GM18499 (cell line): ENCODE results near the gene GIPC3.
"Not testable (repeated sequence)": the region's sequence is repeated elsewhere in the genome, so short reads cannot be mapped to it uniquely, and the experiment has no call there.

Experiments used
- ATAC-seq: cut with Tn5 transposase; IDR thresholded peaks from one replicate; pipeline ENCODE4 v1.9.1; 2021; ENCODE audit warnings: moderate number of reproducible peaks; ENCODE audit not compliant: insufficient read depth, unreplicated experiment

GIPC3 gene

DNA sequence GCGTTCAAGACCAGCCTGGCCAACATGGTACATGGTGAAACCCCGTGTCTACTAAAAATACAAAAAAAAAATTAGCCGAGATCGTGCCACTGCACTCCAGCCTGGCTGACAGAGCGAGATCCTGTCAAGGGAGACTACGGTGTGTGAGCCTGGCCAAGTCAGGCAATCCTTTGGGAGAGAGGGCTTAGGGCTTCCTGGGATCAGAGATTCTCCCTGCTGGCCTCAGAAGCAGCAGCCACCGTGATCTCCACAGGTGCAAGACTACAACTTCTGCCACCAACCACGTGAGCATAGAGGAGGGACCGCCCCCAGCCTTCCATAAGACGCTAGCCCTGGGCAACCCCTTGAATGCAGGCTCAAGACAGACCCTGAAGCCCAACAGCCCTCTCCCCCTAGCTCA is 35.5 kb upstream of the GIPC3 start:
- ATAC-seq: no peak

DNA sequence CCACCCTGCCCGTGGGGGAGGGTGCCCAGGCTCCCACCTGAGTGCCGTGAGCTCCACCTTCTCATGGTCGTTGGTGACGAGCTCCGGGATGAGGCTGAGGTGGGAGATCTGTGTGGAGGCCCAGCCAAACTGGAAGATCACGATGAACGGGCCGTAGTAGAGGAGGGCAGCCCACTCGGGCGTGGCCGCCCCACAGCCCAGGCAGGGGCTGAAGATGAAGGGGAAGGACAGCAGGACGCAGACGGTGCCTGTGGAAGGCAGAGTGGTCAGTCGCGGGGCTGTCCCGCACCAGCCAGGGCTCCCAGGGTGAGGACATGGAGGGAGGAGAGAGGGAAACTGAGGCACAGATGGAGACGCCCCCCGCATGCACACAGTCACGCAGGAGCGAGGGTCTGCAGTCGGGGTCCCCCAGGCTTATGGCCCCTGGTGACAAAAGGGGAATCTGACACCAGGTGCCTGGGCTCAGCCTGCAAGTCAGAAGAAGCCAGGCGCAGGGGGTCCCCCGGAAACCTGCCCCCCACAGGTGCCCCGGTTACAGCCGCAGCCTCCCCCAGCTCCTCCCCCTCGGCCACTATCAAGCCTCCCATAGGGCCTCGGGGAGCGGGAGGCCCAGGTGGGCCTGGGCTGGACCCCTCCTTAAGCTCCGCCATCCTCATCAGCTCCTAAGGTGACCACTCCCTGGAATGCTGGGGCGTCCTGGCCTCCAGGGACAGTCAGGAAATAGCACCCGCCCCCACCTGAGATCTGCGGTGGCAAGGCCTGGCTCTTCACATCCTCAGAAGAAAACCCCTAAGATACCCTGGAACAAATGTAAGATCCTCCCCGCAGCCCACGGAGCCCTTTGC is 34.1 kb upstream of the GIPC3 start:
- no peak for ATAC-seq

DNA sequence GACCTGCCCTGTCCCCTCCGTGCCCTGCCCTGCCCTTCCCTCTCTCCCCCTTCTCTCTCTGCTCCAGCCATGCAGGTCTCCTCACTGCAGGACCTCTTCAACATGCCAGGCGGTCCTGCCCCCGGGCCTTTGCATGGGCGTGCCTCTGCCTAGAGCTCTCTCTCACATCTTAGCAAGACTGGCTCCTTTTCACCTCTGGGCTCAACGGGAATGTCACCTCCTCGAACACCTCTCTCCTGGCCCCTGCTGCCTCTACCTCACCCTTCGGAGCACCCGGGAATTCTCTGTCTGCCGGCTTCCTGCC is 33.5 kb upstream of the GIPC3 start:
- ATAC-seq: no peak

DNA sequence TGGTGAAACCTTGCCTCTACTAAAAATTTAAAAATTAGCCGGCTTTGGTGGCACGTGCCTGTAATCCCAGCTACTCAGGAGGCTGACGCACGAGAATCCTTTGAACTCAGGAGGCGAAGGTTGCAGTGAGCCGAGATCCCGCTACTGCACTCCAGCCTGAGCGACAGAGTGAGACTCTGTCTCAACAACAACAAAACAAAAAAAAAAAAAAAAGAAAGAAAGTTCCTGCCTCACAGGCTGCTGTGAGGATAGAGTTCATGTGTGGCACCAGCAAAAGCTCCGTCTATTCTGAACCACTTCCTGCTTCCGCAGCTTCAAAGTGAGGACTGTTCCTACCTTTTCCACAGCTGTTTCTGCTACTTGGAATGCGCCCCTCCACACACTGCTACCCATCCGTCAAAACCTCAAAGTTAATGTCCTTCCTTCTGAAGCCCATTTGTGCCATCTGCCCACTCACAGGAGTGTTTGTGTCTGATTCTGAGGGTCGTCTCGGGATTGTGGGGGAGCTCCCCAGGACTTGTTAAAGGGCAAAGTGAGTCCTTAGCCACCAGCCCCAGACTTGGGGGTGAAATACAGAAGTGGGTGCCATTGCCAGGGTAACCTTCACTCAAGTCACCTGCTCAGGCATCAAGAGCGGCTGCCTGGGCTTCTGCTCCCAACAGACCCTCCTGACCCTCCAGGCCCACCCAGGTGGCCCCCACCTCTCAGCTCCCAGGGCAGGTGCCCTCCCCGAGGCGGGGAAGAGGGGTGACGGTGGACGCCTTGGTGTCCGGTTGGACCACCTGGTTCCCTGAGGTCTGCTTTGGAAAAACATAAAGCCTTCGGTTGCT is 30.8 kb upstream of the GIPC3 start:
- no peak for ATAC-seq

DNA sequence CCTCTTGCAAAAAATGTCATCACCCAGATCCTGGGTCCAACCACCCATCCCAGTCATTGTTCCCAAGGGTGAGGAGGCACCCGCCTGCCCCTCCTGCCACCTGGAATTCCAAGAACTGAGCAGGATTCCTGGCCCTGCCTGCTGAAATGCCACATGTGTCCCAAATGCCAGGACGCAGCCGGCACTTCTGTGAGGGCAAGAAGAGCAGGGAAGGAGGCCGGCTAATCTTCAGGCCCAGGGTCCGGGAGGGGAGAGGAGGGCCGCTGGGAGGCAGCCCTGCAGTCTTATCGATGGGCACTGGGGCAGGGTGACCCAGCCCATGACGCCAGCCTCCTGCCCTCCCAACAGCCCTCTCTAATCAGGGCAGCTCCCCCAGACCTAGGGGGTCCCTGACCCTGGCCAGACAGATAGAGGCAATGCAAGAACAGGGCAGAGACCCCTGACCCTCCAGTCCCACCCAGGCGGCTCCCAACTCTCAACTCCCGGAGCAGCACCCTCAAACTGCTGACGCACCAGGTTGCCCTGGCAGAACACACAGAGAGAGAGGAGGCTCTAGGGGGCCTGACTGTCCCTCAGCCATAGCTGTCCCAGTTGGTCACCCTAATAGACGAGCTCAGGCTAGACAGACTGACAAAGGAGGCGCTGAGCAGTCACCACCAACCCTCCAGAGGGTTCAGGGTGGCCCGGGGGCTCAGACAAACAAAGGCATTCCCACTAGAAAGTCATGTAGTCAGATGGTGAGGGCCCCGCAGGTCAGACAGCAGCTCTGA is 29.4 kb upstream of the GIPC3 start:
- ATAC-seq: no peak

DNA sequence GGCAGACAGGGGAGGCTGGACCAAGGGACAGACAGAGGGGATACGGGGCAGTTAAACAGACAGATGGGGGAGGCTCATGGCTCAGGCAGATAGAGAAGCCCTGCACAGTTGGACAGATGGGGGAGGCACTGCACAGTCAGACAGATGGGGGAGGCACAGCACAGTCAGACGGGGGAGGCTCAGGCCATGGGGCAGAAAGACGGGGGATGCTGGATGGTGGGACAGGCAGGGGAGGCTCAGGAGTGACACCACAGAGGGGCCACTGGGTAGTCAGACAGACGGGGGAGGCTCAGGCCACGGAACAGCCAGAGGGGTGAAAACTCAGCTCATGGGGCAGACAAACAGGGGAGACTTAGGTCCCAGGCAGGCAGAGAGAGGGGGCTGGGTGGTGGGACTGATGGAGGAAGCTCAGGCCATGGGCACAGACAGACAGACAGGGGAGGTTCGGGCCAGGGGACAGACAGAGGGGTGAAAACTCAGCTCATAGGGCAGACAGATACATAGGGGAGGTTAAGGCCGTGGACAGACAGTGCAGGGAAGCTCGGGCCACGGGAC is 28.8 kb upstream of the GIPC3 start:
- ATAC-seq: no peak

DNA sequence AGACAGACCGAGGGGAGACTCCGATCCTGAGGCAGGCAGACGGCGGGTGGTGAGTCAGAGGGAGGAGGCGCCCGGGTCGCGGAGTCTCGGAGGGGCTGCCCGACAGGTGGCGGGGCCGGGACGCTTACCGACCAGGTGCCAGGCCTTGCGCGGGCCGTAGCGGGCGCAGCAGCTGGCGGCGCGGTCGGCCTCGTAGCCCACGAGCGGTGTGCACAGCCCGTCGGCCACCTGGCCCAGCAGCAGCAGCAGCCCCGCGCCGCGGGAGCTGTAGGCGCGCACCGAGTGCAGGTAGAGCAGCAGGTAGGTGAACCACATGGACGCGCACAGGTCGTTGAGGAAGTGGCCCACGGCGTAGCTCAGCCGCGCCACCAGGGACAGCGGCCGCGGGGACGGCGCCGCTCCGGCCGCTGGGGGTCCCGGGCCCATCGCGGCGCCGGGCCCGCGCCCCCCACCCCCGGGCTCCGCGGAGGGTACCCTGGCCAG is 28.3 kb upstream of the GIPC3 start:
- ATAC-seq: no peak

DNA sequence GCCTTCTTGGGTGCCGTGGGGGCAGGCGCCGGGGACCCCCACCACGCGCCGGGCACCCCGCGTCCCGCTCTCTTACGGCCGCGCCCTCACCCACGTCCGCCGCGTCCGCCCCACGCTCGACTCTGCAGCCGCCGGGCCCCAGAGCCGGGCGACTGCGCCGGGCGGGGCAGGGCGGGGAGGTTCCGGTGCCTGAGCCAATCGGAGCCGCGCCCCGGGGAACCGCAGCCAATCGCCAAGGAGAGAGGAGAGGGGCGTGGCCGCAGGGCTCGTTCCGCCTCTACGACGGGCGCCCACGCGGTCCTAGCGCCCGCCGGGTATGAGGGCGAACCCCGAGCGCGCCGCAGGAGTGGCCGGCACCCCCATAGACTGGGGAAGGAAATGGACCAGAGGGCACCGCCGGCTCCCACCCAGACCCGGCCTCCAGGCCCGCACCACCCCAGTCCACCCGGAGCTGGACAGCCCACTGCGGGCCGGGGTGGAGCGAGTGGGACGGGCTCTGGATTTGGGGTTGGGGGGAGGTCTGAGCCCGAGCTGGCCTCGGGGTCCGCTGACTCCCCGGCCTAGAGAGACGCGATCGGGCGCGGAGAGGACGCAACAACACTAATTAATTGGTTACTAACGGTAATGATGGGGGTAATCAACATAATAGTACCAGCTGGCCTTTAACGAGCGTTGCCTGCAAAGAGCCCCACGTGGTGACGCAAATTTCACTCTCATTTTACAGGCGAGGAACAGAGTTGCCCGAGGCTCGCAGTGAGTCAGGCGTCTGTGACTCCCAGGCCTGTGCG is 27.6 kb upstream of the GIPC3 start, which contains the start of gene MFSD12:
Gene MFSD12, minus strand, starts transcription at position 126 of the 788 bp plus-strand sequence. CDS start 183 bp downstream, outside the sequence.
- ATAC-seq: peak; percentile 52

DNA sequence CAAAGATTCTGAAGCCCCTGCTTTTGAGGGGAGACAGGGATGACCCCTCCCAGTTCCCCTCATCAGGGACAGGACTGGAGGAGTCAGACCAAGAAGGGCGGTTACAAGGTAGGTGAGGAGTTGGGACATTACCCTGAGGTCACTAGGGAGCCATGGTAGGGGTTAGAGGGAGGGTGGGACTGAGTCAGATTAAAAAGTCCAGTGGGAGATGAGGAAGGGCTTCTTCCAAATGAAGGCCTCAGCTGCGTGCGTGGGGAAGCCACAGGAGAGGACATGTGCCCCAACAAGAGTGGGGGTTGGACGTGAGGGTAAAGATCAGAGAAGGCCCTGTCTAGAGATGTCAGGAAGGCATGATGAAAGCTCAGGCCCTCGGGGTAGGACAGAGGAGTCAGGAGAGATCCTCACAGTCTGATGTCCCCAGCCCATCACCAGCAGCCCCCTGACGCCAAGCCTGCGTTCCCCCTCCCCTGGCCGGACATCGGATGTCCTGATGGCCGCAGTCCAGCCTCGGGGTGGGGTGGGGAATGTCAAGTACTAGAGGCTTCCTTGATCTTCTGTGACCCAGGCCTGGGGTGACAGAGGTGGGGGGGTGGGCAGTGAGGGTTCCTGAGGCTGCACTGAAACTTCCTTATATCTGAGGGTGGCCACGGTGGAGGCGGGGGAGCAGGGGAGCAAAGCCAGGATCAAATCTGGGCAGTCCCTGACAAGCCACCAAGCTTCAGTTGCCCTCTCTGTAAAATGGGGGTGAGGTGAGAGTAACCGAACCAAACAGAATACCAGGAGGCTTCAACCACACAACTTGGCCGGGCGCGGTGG is 21.4 kb upstream of the GIPC3 start:
- no peak for ATAC-seq

DNA sequence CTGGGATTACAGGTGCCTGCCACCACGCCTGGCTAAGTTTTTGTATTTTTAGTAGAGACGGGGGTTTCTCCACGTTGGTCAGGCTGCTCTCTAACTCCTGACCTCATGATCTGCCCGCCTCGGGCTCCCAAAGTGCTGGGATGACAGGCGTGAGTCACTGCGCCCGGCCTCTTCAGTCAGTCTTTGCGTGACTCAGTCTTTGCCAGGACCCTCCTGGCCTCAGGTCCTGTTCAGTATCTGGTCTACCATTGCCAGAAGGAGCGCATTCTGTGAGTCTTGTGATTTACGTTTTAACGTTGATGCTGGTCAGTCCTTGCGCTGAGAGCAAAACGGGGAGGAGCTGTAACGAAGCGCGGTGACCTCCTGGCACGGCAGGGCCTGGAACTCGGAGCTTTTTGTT is 20.1 kb upstream of the GIPC3 start:
- no peak for ATAC-seq

DNA sequence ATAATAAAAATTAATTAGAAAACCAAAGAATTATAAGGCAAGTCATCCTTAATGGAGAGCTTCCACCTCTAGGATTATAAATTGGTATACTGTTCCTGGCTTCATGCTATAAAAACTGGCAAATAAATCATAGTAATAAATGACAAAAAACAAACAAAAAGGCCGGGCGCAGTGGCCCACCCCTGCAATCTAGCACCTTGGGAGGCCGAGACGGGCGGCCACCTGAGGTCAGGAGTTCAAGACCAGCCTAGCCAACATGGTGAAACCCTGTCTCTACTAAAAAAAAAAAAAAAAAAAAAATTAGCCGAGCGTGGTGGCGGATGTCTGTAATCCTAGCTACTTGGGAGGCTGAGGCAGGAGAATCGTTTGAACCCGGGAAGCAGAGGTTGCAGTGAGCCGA is 15.2 kb upstream of the GIPC3 start:
- not testable (repeated sequence) for ATAC-seq

DNA sequence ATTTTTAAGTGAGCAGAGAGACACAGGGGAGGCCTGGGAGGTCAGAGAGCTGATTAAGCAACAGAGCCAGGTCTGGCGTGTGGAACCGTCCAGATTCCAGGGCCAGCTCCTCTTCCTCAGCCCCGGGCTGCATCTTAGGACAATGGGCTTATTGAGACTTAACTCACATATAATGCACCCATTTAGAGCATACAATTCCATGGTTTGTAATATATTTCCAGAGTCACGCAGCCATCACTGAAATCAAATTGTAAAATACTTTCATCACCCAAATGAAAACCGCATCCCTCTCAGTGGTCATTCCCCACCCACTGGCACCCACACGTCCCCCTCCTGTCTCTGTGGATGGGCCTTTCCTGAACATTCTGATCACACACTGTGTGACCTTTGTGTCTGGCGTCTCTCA is 14.7 kb upstream of the GIPC3 start:
- no peak for ATAC-seq

DNA sequence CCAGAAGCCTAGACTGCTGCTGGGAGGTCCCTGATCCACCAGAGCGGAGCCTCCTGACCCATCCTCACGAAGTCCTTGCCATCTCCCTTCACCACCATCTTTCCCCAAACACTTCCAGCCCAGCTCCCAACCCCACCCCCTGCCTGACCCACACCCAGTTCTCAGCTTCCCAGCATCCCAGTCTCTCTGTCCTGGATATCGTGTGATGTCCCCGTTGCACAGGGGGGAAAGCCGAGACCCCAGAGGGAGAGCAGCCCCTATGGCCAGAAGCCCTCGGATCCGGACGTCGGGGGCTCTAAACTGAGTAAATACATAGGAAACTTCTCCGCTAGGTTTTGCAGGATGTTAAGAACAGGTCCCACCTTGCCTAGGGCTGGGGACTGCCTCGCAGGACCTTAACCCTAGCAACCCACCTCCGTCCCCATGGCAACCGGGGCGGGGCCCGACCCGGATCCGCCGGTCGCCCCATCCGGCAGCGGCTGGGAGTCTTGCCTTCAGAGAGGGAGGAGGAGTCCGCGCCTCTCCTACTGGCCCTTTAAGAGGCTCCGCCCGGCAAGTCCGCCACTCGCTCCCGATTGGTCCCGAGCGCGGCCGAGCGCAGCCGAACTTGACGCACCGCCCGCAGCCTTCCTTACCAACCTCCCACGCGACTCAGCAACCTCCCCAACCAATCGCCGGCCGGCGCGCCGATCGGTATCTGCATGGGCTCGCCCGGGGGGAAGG is 13.0 kb upstream of the GIPC3 start:
- peak; percentile 76 for ATAC-seq

DNA sequence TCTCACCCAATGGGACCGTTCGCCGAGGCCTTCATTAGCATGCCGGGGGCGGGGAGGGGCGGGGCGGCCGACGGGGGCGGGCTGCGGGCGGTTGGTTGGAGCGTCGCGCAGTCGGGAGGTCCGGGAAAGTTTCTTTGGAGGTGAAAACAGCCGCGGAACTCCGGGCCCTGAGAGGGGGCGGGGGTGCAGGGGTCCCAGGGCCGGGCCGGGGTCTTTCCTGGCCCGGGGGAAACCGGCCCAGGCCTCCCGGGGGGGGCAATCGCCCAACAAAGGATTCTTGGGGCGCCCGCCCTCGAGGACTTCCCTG is 12.5 kb upstream of the GIPC3 start, which contains the start of gene HMG20B:
Gene HMG20B, plus strand, starts transcription at position 90 of the 307 bp plus-strand sequence. CDS start 366 bp downstream, outside the sequence.
- ATAC-seq: no peak

DNA sequence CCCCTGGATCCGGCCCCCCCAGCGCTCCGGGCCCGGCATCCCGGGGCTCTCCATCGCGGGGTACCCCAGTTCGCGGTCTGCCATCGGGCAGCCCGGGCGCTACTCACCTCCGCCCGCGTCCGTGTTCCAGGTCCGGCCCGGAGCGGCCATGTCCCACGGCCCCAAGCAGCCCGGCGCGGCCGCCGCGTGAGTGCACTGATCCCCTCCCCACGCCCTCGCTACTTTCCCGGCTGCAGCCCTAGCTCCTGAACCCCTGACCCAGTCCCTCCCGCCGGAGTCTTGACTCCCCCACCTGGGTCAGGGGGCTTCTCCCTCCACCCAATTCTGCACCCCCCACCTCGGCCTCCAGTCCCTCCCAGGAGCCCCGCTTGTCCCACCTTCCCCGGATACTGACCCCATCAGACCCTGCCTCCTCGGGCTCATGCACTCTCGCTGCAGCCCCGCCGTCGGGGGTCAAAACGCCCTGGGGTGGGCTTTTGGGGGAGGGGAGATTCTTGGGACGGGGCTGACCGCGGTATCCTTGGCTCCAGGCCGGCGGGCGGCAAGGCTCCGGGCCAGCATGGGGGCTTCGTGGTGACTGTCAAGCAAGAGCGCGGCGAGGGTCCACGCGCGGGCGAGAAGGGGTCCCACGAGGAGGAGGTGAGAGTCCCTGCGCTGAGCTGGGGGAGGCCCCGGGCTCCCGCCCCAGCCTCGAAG is 12.0 kb upstream of the GIPC3 start:
- ATAC-seq: no peak

DNA sequence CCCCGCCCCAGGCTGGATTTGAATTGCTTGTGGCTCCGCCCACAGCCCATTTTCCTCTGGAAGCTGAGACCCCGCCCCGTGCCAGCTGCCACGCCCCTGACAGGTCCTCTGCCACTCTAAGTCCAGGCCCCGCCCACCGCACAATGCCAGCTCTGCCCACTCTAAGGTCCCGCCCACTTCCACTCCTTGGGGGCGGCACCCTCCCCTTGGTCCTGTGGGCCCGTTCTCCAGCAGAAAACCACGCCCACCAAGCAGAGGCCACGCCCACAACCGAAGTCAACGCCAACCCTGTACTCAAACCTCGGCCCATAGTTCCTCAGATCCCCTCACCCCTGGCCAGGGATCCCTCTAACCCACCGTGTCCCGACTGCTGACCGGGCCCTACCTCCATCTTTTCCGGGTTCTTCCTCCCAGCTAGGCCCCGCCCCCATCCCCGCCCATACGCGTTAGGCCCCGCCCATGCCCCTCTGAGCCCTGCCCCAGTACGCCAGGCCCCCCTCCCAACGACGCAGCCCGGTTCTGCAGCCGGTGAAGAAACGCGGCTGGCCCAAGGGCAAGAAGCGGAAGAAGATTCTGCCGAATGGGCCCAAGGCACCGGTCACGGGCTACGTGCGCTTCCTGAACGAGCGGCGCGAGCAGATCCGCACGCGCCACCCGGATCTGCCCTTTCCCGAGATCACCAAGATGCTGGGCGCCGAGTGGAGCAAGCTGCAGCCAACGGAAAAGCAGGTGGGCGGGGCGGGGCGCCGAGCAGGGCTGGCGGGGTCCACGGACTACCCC is 11.2 kb upstream of the GIPC3 start:
- ATAC-seq: no peak

DNA sequence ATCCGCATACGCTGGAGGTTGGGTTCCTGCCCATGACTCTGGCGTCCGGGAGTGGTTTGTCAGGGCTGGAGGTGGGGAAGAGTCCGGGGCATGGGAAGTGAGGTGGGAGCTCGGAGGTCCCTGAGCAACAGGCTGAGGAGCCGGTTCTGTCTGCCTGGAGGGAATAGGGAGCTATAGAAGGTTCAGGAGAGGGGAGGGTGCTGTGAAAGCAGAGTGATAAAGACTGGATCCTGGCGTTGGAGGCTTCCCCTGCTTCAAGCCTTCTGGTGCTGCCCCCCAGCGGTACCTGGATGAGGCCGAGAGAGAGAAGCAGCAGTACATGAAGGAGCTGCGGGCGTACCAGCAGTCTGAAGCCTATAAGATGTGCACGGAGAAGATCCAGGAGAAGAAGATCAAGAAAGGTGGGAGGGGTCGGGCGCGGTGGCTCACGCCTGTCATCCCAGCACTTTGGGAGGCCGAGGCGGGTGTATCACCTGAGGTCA is 10.0 kb upstream of the GIPC3 start:
- ATAC-seq: no peak
